H1 (cell line): ENCODE data around the gene FAS. TPM values are rescaled to one million over a fixed set of nuclear protein-coding genes. Genes with fewer than 3 reads are reported as not detected.

Source experiments
- CTBP2 ChIP-seq: IDR thresholded peaks from 2 replicates; pipeline ENCODE4 v1.7.0; 2011; ENCODE audit warnings: borderline replicate concordance, mild to moderate bottlenecking, moderate library complexity, mixed read lengths, low read length; ENCODE audit not compliant: insufficient read depth, insufficient read length
- EP300 ChIP-seq, 2 experiments: IDR thresholded peaks; 1 replicate in 1 of 2; 2 replicates in 1 of 2; pipeline ENCODE4 v1.6.1; 2011 to 2012; ENCODE audit warnings: low read depth in 2 of 2, low read length in 2 of 2, mild to moderate bottlenecking in 2 of 2, borderline replicate concordance in 1 of 2, inconsistent platforms in 1 of 2, moderate library complexity in 1 of 2
- SIRT6 ChIP-seq: IDR thresholded peaks from one replicate; pipeline ENCODE4 v1.7.1; 2012; ENCODE audit warnings: low read length, inconsistent platforms
- TAF7 ChIP-seq: optimal IDR thresholded peaks from 2 replicates; pipeline ENCODE3; 2011; ENCODE audit warnings: low read depth, mild to moderate bottlenecking, inconsistent platforms, low read length, moderate library complexity, borderline replicate concordance
- TBP ChIP-seq: IDR thresholded peaks from 2 replicates; pipeline ENCODE4 v1.6.1; 2011; ENCODE audit warnings: low read depth, low read length, improper control_type of control experiment
- polyA plus RNA-seq, 7 experiments: library from polyadenylated mRNA; depleted of rRNA in 3 of 7; stranded (reverse) in 5 of 7; unstranded in 2 of 7; fragments of >200 nt in 5 of 7; fragments of 200-250 nt in 2 of 7; gene quantifications; 1 replicate in 5 of 7; 2 replicates in 1 of 7; 4 replicates in 1 of 7; pipeline versions ENCODE4 v1.2.1 to v1.2.3, GENCODE V29; 2011 to 2013; ENCODE audit warnings: missing spikeins in 2 of 7, mixed read lengths in 2 of 7
- total RNA-seq: library from RNA; stranded (reverse); fragmentation: NEBNext Ultra II Directional; extraction: Animal tissue kit (Norgen Biotek cat#: 25700); gene quantifications from 2 replicates; pipeline ENCODE4 v1.2.1, GENCODE V29; 2021
- TF ChIP-seq, protein P1 (sequence below): IDR thresholded peaks from 2 replicates; pipeline ENCODE4 v1.6.1; 2011; ENCODE audit warnings: low read depth, mild to moderate bottlenecking, low read length; ENCODE audit not compliant: insufficient read depth

The FAS gene
- total and polyA plus RNA-seq, 2 of the 8 experiments (the other 6 are each of a cell fraction or from before 2014, with no cell fraction given) = 4.0 to 6.7 TPM

DNA sequence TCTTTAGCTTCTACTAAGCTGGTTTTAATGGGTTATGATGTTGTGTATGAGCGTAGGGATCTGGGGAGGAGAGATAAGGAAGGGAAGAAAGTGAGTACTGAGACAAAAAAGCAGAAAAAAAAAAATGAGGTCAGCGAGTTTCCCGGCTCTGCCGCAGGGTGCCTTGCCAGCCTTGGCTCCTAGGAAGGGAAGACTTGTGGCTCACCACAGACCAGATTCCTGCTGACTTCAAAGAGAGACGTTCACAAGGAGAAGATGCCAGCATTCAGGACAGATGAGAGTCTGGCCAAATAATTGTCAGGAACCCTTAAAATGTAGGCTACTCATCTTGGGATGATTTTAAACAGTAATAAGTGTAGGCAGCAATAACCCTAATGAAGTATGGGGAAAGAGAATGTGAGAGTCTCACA lies 11.4 kb upstream of the FAS start (continued):
- TF ChIP-seq, protein P1, sequence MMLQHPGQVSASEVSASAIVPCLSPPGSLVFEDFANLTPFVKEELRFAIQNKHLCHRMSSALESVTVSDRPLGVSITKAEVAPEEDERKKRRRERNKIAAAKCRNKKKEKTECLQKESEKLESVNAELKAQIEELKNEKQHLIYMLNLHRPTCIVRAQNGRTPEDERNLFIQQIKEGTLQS = no peak
- TF ChIP-seq EP300 (IDR thresholded peaks at IDR 0.05; ENCODE audit: borderline replicate concordance in 1 of 2, low read depth in 2 of 2, low read length in 2 of 2) (no peak), TAF7 (no peak), CTBP2 (no peak), TBP (no peak), SIRT6 (no peak)
- TF ChIP-seq, all 59 proteins: peak for 0
